GM19099 (cell line): ENCODE results near the gene FIBCD1.

Experiments used
- POLR2A ChIP-seq: IDR thresholded peaks from 3 replicates; pipeline ENCODE4 v1.6.1; 2011; ENCODE audit warnings: low read depth; ENCODE audit not compliant: insufficient read length; ENCODE audit errors: extremely low read depth

Gene FIBCD1

DNA sequence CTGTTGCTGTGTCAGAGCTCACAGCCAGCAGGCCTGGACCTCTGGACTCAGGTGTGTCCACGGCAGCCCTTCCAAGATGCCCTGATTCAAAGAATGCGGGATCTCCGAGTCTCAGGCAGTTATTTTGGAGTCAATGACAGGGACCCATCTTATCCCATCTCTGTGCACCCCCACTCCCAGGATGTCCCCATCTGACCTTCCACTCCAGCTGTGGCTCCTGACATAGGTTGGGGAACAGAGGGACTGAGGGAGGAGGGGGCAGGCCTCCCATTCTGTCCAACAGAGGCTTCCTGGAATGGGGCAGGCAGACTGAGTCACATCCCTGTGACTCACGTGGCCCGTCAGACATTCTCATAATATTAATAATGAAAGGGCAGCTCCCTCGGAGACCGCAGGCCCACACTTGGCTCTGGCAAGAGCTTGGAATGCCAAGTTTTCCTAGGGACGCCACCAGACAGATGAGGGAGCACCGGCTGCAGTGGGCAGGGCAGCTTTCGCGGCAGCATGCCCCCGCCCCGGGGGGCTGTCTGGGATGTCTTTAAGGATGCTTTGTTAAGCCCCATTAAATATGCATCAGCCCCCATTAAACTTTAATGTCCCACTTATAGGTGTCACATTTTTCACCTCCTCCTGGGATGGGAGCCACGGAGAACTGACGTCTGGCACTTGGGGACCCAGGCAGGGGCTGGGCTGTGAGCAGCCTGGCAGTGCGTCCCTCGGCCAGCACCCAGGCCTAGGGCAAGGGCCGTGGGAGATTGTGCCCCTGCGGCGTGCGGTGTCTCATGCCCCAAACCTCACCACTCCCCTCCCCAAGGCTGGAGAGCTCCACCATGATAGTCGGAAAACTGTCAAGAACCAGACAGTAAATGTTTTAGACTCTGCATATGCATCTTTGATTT lies 23.6 kb upstream of the FIBCD1 start:
- TF ChIP-seq POLR2A: no peak

DNA sequence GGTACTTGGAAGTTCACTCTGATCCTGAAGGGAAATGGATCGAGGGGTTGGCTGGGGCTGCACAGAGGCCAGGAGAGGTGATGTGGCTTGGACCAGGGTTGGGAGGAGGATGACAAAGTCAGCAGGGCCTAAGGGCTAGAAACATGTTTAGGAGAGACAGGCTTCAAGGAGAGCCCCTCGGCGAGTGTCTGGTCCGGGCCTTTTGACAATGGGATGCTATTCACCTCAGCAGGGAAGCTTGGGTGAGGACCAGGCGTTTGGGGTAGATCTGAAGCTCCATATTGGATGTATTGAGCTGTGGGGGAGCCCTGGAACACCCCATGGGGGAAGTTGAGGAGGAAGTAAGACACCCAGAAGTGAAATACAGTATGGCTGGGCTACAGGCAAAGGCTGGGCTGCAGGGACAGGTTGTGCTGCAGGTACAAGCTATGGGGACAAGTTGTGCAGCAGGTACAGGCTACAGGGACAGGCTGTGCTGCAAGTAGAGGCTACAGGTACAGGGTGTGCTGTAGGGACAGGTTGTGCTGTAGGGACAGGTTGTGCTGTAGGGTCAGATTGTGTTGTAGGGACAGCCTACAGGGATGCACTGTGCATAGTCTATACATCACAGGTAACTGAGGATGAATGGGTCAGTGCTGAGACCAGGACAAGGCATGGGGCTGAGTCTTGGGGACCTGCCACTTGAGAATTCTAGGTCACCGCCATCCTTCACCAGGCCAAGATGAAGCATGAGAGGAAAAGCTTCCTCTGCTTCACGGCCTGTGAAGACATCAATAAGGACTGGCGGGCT lies 22.7 kb upstream of the FIBCD1 start:
- TF ChIP-seq POLR2A: no peak

DNA sequence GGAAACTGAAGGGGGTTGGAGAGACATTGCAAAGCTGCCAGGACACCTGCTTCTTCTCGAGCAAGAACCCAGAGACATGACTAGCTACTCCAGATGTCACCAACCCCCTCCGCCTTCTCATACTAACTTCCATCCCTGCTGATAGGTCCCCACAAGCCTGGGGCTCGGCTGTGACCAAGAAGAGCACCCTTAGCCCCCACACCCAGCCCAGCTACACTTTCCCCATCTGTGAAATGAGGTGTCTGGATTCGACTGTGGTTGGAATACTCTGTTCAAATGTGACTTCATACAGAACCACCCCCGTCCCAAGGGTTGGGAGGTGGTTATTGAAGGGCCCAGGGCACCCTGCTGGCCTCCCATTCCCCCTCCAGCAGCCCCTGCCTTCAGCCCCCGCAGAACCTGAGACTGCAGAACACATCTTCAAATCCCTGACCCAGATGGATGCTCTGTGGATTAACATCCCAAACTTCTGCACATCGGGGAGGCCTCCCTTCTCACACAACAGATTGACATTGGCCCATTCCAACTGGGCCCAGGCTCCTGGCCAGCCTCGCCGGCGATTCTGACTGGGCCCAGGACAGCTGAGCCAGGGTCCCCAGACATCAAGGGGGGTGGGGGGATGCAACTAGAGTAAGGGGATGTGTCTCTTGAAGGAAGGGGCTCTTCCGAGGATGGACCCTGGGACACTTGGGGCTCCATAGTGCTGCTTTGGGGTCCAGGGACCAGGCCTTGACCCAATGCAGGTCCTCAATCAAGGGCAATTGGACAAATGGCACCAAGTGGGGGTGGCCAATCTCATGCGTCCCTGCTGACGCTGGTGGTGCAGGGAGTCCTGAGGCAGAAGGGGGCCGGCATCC lies 21.7 kb upstream of the FIBCD1 start:
- no peak for TF ChIP-seq POLR2A

DNA sequence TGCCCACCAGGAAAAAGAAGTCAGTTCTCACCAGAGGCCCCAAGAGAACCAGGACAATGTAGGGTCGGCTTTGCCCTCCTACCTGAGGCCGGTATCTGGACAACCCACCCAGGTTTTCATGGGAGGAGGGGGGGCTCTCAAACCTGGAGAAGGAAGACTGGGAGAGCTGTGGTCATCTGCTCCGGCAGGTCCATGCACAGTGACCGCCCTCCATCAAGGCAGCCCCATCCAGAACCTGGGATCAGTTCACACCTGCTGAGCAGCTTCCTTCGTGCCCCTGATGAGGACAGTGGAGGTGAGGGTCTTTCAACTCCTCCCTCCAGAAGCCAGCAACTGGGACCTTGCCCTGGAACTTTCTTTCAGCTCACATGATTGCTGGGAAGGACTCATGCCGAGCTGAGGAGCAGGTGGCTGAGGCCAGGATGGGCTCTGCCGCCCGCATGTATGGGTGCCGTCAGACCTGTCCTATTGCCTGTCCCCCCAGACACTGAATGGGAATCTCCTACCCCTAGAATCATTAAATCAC lies 20.8 kb upstream of the FIBCD1 start:
- no peak for TF ChIP-seq POLR2A

DNA sequence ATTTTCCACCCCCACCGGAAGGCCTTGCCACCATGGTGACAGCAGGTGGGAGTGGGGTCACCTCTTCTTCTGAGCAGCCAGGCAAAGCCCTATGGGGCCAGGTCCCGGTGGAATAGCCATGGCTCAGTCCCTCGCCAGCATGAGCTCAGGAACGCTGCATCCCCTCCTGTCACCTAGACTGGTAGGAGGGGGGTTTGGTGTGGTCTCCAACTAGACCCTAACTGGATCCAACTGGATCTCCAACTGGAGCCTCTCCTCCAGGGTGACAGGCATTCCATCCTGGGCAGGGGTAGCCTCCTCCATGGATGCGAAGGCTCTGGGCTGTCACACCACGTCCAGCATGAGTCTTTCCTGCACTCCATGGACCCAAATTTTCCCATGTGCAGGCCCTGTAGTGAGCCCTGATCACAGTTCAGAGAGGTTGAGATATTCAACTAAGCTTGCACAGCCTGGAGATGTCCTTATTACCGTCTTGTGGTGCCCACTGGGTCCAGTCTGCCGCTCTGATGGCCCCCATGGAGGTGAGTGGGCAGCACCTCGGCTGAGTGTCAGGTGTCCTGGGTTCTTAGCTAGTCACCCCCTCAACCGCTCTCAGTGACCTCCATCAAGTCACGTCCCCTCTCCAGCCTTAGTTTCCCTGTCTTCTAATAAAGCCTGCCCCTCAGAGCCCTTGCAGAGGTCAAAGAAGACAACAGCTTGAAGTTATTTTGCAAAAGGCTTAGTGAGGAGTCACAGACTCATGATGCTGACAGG lies 18.6 kb upstream of the FIBCD1 start:
- TF ChIP-seq POLR2A: no peak

DNA sequence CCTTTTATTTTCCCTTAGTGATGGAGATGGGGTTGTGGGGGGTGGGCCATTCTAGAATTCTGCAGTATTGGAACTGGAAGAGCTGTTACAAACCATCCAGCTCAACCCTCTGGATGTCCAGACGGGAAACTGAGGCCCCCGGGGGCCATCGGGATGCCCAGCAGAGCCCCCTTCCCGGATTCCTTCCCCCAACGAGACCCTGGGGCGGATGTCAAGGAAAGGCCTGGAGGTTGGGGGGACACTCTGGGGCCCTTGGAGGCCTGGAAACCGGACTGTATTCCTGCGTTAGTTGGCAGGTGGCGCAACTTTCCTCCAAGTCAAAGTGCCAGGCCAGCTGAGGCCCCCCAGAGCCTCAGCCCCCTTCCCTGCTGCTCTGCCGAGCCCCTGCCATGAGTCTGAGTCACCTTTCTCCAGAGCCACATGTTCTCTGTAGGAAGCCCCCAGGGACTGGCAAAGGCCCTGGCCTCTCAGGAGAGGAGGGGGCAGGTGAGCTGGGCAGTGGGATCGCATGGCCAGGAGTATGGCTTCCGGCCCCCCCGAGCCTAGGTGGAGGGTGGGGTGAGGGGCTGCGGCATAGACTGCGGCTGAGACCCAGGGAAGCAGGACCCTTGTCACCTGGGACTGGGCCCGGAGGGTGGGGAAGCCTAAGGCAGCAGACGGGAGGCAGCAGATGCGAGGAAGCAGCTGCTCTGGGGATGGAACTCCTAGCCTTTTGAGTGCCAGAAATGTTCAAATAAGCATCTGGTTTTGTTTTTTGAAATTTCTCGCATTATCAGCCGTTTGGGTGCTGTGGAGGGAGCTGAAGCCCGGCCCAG lies 17.8 kb upstream of the FIBCD1 start:
- TF ChIP-seq POLR2A: no peak

DNA sequence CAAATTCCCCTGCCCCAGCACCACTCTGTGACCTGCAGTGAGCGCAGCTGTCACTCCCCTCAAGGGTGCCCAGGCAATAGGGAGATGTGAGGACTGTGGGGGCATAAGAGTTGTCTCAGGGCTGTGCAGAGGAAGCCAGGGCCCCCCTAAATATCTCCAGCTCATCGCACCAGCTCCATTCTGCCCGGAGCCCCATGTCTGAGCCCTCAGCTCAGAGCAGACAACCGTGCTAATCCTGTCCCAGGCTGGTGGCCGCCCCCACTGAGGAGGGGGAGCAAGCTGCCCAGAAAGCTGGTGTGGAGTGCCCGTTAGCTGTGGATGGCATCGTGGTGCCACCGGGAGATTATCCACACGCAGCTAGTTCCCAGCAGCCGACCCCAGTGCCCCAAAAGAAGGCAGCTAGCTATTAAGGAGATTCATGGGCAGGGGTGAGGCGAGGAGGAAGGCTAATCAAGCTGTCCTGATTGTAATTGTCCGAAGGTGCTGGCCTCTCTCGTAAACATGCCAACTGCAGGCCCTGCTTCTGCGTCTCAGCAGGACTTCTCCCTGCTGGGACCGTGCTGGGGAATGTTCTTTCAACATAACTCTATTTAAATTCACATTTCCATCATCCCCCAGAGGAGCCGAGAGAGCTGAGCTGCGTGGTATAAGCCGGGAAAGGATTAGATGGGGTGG lies 17.0 kb upstream of the FIBCD1 start:
- TF ChIP-seq POLR2A: no peak

DNA sequence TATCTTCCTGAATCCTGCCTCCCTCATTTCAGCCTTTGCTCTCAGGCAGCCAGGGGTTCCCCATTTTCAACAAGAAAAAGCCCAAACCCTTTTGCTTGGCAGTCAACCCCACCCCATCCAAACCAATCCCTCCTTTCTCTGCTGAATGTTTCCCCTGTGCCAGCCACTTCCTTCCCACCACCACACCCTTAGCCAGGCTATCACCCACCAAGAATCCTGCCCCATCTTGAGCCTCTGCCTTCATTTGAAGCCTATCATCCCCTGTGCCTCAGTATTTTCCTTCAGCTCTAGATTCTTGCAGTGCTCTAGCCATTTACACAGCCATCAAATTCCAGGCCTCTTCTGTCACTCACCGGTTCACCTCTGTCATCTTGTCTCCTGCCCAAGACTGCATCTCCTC lies 15.3 kb upstream of the FIBCD1 start:
- no peak for TF ChIP-seq POLR2A

DNA sequence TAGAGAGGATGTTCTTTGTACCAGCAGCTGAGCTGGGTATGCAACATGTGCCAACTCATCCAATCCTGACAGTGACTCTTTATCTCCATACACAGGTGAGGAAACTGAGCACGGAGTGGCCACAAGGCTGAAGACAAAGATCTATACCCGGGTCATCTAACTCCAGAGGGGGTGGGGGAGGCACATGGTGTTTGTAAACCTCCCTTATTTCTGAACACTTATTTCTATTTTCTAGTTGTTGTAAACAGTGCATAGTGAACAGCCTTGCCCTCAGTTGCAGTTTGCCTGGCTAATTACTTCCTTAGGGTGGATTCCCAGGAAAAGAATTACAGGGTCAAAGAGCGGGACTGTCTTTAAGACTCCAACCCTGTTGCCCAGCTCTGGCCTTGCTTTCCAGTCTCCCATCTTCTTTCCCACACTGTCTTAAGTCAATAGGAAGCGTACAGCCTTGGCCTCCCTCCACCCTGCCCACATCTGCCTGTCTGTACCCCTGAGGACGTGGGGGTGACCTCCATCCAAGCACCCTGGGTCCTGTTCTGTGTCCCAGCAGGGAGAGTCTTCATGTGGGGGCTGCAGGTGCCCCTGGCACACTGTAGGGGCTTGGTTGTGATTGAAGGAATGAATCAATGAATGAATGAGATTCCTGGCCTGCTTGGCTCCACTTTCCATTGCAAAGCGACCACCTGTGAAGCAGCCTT lies 13.2 kb upstream of the FIBCD1 start:
- no peak for TF ChIP-seq POLR2A

DNA sequence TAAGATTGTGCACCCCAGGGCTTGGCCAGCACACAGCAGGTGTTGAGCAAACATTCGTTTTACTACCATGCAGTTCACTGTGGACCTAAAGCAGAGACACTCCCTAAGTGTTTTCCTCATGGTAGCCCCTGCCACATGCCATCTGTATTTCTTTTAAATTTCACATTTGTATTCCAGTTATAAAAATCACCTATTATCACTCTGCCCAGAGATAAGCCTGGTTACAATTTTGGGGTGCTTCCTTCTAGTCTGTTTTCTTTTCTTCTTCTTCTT lies 10.9 kb upstream of the FIBCD1 start:
- no peak for TF ChIP-seq POLR2A

DNA sequence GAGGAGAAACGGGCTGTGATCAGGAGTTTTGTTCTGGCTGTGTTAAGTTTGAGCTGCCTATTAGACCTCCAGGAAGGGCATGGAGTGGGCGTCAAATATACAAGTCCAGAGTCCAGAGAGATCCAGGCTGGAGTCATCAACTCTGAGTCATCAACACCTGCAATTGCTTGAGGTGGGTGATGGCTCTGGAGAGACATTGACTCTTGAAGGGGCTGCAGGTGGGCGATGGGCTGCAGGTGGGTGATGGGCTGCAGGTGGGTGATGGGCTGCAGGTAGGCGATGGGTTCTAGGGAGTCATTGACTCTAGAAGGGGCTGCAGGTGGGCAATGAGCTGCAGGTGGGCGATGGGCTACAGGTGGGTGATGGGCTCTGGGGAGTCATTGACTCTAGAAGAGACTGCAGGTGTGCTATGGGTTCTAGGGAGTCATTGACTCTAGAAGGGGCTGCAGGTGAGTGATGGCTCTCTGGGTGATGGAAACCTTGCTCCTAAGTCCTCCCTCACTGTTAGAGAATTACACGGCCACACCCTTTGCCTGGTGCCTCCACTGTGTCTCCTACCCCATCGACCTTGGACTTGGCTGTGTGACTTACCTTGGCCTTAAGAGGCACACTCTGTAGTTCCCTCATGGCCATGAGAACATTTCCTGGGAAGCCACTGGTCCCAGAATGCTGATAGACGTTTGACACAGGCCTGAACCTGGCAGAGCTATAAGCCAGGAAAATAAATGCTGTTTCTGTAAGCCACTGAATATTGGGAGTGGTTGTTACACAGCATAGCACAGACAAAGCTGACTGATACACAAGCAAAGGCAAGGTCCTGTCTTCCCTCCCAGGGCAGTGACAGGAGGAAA lies 10.4 kb upstream of the FIBCD1 start:
- no peak for TF ChIP-seq POLR2A

DNA sequence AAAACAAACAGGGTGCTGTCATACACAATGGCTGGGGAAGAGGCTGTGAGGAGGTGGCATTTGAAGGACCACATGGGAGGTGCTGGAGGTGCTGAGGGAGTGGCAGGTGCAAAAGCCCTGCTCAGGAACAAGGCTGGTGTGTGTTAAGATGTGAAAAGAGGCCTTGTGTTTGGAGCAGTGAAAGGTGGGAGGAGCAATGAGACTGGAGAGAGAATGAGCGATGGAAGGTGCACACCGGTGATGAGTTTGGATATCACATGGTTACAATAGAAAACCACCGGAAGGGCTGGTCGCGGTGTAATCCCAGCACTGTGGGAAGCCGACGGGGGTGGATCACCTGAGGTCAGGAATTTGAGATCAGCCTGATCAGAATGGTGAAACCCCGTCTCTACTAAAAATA lies 9.2 kb upstream of the FIBCD1 start:
- TF ChIP-seq POLR2A: no peak

DNA sequence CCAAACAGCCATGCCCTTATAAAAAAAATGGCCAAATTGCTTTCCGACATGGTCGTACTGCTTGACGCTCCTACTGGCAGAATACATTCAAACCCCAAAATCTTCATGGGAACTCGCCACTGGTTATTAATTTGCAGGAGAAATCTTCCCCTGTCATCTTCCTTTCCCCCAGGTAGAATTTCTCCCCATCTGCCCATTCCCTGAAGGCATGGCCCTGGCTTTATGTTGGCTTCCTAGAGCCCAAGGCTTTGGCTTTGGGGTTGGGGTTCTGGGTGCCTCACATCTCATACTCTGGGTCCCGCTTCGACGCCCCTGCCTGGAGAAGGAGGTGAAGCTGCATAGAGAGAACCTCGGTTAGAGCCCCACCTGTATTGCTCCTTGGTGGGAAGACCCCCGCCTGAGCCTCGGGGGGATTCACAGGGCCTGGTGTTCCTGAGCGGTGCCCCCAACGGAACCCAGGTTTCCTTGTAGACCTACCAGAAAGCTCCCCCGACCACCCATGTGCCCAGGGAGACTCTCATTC lies 8.6 kb upstream of the FIBCD1 start:
- no peak for TF ChIP-seq POLR2A
